ENCODE measurements around the gene TNS3. TPM values are rescaled to one million over a fixed set of nuclear protein-coding genes. Genes with fewer than 3 reads are reported as not detected.
A peak's percentile ranks its signal among the peaks of the same experiment; 100 is the strongest.

TNS3 gene
- total RNA-seq, 1 donor from 2014 or later: 30.3 TPM

DNA sequence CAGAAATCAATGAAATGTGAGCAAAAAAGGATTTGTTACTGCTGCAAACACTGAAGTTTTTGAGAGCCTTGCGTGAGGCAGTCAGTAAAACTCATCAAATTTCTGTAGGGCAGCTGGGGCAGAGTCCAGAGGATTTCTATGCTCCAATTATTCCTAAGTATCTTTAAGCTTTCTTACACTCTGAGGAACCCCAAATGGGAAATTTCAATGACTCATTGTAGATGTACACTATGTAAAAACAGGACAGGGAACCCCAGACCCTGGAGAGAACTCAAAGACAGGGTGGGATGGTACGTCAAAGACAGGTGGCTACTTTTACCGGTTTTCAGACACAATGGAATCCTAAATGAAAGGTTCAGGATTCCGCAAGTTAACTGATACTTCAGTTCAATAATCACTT, 120.2 kb downstream of the TNS3 start:
- ChIA-PET CTCF (no interaction called here), POLR2A (interaction anchor here (0.7 kb wide), 1 partner anchor 17 kb away, joined by 3 read pairs; no protein-coding TSS in a partner anchor)
- no peaks in the 10 kb centered on the region for H3K27me3 Mint-ChIP-seq
- H3K9me3 Mint-ChIP-seq: no peaks in the 10 kb centered on the region
- H3K4me3 Mint-ChIP-seq: no peak overlapping the region
- peaks cover 6% of the 10 kb centered on the region for H3K4me1 Mint-ChIP-seq
- TF ChIP-seq, protein P1, sequence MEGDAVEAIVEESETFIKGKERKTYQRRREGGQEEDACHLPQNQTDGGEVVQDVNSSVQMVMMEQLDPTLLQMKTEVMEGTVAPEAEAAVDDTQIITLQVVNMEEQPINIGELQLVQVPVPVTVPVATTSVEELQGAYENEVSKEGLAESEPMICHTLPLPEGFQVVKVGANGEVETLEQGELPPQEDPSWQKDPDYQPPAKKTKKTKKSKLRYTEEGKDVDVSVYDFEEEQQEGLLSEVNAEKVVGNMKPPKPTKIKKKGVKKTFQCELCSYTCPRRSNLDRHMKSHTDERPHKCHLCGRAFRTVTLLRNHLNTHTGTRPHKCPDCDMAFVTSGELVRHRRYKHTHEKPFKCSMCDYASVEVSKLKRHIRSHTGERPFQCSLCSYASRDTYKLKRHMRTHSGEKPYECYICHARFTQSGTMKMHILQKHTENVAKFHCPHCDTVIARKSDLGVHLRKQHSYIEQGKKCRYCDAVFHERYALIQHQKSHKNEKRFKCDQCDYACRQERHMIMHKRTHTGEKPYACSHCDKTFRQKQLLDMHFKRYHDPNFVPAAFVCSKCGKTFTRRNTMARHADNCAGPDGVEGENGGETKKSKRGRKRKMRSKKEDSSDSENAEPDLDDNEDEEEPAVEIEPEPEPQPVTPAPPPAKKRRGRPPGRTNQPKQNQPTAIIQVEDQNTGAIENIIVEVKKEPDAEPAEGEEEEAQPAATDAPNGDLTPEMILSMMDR (IDR thresholded peaks at IDR 0.05): no peak
- DNase-seq: no peak
- intact Hi-C loops (cut with micrococcal nuclease): loop anchor here (2.0 kb wide), 1 partner anchor 19 kb away; no protein-coding TSS in a partner anchor
- H3K27ac Mint-ChIP-seq: no peak overlapping the region
- ATAC-seq (ENCODE audit: low read depth): no peak
- peaks cover 15% of the 10 kb centered on the region for H3K36me3 Mint-ChIP-seq (ENCODE audit: low read depth)

DNA sequence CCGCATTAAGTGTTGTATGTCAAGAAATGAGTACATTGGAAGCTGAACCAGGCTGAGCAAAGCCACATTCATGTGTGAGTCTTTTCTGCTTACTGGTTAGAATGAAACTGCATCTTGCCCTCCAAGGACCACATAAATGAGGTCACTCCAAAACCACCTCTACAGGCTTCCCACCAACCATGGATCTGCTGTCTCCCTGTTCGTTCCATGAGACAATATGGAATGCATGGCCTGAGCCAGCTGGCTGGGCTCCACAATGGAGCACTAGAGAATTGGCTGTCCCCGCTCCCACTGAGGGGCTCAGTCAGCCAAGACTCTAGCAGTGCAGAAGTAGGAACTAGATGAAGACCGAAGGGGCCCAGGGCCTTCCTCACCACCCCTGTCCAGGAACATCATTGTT, 120.8 kb downstream of the TNS3 start:
- Mint-ChIP-seq H3K4me1 (peaks cover 6% of the 10 kb centered on the region), H3K27me3 (no peaks in the 10 kb centered on the region), H3K36me3 (ENCODE audit: low read depth) (peaks cover 10% of the 10 kb centered on the region), H3K9me3 (no peaks in the 10 kb centered on the region), H3K4me3 (no peak overlapping the region), H3K27ac (no peak overlapping the region)
- CTCF ChIA-PET: no interaction called here
- intact Hi-C loops (cut with micrococcal nuclease): no loop called here
- ATAC-seq (ENCODE audit: low read depth): no peak
- TF ChIP-seq, protein P1 (IDR thresholded peaks at IDR 0.05): no peak
- POLR2A ChIA-PET: interaction anchor here (0.7 kb wide), 1 partner anchor 16 kb away, joined by 3 read pairs; no protein-coding TSS in a partner anchor
- no peak for DNase-seq

DNA sequence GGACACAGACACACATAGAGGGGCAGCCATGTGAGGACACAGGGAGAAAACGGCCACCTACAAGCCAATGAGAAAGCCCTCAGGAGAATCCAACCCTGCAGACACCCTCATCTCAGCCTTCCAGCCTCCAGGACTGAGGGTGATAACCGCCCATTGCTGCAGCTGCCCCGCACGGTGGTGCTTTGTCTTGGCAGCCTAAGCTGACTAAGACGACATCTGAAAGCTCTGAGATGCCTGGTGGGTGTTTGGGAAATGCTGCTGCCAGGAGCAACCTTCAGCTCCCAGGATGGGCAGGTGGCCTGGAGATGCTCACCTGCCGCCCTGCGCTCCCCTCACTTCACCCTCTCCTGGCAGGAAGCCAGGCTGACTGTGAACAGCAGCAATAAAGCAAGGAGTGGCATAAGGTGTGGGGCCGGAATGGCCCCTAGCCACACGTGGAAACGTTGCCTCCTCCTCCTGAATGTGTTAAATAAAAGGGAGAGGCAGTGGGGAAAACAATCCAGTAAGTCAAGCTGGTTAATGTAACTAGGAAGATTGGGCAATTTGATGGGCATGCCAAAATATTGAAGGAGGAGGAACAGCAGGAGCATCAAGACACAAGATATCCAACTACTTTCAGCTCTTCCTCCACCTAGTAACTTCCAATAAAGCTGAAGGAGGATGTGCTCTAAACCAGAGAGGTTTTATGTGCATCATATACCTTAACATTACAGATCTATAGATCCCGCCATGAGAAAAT, 121.5 kb downstream of the TNS3 start:
- ChIA-PET CTCF (no interaction called here), POLR2A (interaction anchor here (0.7 kb wide), 1 partner anchor 59 kb away, joined by 4 read pairs; no protein-coding TSS in a partner anchor)
- H3K9me3 Mint-ChIP-seq: no peaks in the 10 kb centered on the region
- H3K4me3 Mint-ChIP-seq: no peak overlapping the region
- intact Hi-C loops (cut with micrococcal nuclease): no loop called here
- H3K36me3 Mint-ChIP-seq (ENCODE audit: low read depth): peaks cover 10% of the 10 kb centered on the region
- TF ChIP-seq, protein P1 (IDR thresholded peaks at IDR 0.05): no peak
- DNase-seq: no peak
- H3K27ac Mint-ChIP-seq: no peak overlapping the region
- H3K4me1 Mint-ChIP-seq: peaks cover 6% of the 10 kb centered on the region
- ATAC-seq (ENCODE audit: low read depth): no peak
- H3K27me3 Mint-ChIP-seq: no peaks in the 10 kb centered on the region

DNA sequence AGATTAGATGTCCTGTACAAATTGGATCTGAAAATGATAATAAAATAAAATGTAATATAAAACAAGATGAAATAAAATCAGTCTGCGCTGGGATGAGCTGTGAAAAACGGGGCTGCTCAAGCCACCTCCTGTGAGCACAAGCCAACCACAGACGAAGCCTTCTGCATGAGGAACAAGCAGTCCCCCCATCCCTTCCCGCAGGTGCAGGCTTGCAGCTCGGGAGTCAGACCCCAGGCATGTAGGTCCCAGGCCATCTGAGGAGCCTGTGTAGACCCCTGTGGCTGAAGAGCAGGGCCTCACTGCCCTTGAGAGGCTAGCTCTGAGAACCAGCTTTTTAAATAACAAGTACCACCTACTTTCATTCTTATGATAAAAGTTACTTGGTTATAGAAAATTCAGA, 123.4 kb downstream of the TNS3 start:
- POLR2A ChIA-PET: no interaction called here
- Mint-ChIP-seq H3K36me3 (ENCODE audit: low read depth) (no peaks in the 10 kb centered on the region), H3K9me3 (no peaks in the 10 kb centered on the region), H3K4me1 (peaks cover 17% of the 10 kb centered on the region), H3K27ac (no peak overlapping the region), H3K27me3 (no peaks in the 10 kb centered on the region), H3K4me3 (no peak overlapping the region)
- TF ChIP-seq, protein P1 (IDR thresholded peaks at IDR 0.05): no peak
- DNase-seq: no peak
- CTCF ChIA-PET: no interaction called here
- ATAC-seq (ENCODE audit: low read depth): no peak
- intact Hi-C loops (cut with micrococcal nuclease): no loop called here

DNA sequence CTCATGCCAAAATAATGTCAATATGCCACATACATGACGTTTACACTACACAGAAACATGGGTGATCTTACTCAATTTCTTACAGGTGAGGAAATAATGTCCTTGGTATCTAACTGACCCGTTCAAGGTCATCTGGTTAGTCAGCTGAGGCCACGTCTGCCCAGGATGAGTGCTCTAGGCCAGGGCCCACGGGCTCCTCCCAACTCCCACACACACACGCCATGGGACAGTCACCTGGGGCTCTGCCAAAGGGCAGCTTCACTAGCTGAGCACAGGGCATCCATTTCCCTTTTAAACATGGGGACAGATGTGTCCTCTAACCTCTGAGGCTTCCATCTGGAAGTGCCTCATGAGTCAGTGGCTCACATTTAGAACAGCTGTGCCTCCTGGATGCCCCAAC, 123.9 kb downstream of the TNS3 start:
- Mint-ChIP-seq H3K36me3 (ENCODE audit: low read depth) (no peaks in the 10 kb centered on the region), H3K4me3 (no peak overlapping the region), H3K27me3 (no peaks in the 10 kb centered on the region), H3K9me3 (no peaks in the 10 kb centered on the region), H3K27ac (peak overlapping the region; percentile 7), H3K4me1 (peaks cover 18% of the 10 kb centered on the region)
- DNase-seq (no peak), ATAC-seq (ENCODE audit: low read depth) (no peak)
- intact Hi-C loops (cut with micrococcal nuclease): no loop called here
- TF ChIP-seq, protein P1 (IDR thresholded peaks at IDR 0.05): no peak
- ChIA-PET POLR2A (no interaction called here), CTCF (interaction anchor here (1.2 kb wide), 1 partner anchor 12 kb away, joined by 8 read pairs; no protein-coding TSS in a partner anchor)

Data from activated B cell treated with CpG ODN at 0.5 μM for 24 hours (primary cell).